SK-N-SH treated with all-trans-retinoic acid at 6 μM for 48 hours (cell line): ENCODE data around the gene KBTBD13.

Experiments used
- ZFP3 ChIP-seq: fragments of 250-450 bp; sonication (Bioruptor Pico); IDR thresholded peaks from 2 replicates; pipeline ENCODE4 v1.5.0; 2020; ENCODE audit warnings: mild to moderate bottlenecking, moderate library complexity
- TF ChIP-seq, protein P1 (sequence below): fragments of 250-450 bp; sonication (Bioruptor Pico); IDR thresholded peaks from 2 replicates; pipeline ENCODE4 v1.5.1; 2021; ENCODE audit warnings: mild to moderate bottlenecking, moderate library complexity
- TF ChIP-seq, protein P2 (sequence below): fragments of 250-450 bp; sonication (Bioruptor Pico); IDR thresholded peaks from 2 replicates; pipeline ENCODE4 v1.8.0; 2020; ENCODE audit warnings: mild to moderate bottlenecking, moderate library complexity, borderline replicate concordance

DNA sequence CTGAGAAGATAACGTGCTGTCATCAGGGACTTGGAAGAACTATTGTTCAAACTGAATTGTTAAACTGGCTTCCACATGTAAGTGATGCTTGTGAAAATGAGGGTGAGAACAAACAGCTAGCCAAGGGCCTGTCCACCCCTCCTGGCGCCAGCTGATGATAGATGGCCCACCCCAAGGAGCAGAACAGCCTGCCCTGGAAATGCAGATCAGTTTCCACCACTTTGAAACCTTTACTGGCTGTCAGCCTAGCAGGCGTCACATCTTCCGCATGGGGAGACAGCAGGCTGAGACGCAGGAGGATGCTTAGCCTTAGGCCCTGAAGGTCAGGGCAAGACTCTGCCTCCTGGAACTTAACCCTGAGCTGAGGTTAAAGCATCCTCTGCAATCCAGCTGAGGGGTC lies 37.7 kb upstream of the KBTBD13 start:
- no peak for TF ChIP-seq ZFP3
- TF ChIP-seq, protein P1, sequence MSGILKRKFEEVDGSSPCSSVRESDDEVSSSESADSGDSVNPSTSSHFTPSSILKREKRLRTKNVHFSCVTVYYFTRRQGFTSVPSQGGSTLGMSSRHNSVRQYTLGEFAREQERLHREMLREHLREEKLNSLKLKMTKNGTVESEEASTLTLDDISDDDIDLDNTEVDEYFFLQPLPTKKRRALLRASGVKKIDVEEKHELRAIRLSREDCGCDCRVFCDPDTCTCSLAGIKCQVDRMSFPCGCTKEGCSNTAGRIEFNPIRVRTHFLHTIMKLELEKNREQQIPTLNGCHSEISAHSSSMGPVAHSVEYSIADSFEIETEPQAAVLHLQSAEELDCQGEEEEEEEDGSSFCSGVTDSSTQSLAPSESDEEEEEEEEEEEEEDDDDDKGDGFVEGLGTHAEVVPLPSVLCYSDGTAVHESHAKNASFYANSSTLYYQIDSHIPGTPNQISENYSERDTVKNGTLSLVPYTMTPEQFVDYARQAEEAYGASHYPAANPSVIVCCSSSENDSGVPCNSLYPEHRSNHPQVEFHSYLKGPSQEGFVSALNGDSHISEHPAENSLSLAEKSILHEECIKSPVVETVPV (CRISPR knock-in tag), result no peak
- TF ChIP-seq, protein P2, sequence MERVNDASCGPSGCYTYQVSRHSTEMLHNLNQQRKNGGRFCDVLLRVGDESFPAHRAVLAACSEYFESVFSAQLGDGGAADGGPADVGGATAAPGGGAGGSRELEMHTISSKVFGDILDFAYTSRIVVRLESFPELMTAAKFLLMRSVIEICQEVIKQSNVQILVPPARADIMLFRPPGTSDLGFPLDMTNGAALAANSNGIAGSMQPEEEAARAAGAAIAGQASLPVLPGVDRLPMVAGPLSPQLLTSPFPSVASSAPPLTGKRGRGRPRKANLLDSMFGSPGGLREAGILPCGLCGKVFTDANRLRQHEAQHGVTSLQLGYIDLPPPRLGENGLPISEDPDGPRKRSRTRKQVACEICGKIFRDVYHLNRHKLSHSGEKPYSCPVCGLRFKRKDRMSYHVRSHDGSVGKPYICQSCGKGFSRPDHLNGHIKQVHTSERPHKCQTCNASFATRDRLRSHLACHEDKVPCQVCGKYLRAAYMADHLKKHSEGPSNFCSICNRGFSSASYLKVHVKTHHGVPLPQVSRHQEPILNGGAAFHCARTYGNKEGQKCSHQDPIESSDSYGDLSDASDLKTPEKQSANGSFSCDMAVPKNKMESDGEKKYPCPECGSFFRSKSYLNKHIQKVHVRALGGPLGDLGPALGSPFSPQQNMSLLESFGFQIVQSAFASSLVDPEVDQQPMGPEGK (CRISPR knock-in tag), result no peak
